Thymus (tissue), 11 donors: Measurements from ENCODE around the gene UGT2A2. TPM values are rescaled to one million over a fixed set of nuclear protein-coding genes. Genes with fewer than 3 reads are reported as not detected.

ENCODE experiments used
- DNase-seq, 9 donors: peaks; one replicate each; pipeline ENCODE4 v3.0.0-alpha.2; 2013; ENCODE audit warnings: low spot score in 9 of 9, low read depth in 6 of 9, missing footprints in 1 of 9
- H3K27ac ChIP-seq, 2 donors: one replicate each; pipeline ENCODE4 v1.5.1; 2013; ENCODE audit warnings: control low read depth in 1 of 2, low read depth in 1 of 2, low read length in 1 of 2, mild to moderate bottlenecking in 1 of 2, moderate library complexity in 1 of 2
- H3K27me3 ChIP-seq, 2 donors: one replicate each; pipeline ENCODE4 v1.5.1; 2013; ENCODE audit warnings: low read length in 1 of 2; ENCODE audit not compliant: control insufficient read depth in 2 of 2, insufficient read depth in 1 of 2
- H3K36me3 ChIP-seq, 2 donors: one replicate each; pipeline ENCODE4 v1.5.1; 2013; ENCODE audit warnings: low read length in 1 of 2, mild to moderate bottlenecking in 1 of 2, moderate library complexity in 1 of 2; ENCODE audit not compliant: control insufficient read depth in 2 of 2, insufficient read depth in 2 of 2
- H3K4me1 ChIP-seq, 2 donors: one replicate each; pipeline ENCODE4 v1.5.1; 2013; ENCODE audit warnings: low read length in 2 of 2; ENCODE audit not compliant: control insufficient read depth in 2 of 2, insufficient read depth in 2 of 2
- H3K4me3 ChIP-seq, 2 donors: one replicate each; pipeline ENCODE4 v1.5.1; 2013; ENCODE audit warnings: low read length in 2 of 2, control low read depth in 1 of 2, mild to moderate bottlenecking in 1 of 2
- H3K9me3 ChIP-seq, 2 donors: one replicate each; pipeline ENCODE4 v1.5.1; 2013; ENCODE audit warnings: low read length in 1 of 2, mild to moderate bottlenecking in 1 of 2; ENCODE audit not compliant: control insufficient read depth in 2 of 2, insufficient read depth in 1 of 2
- WGBS: extraction: QIAGEN DNeasy Blood & Tissue Kit; methylation state at CpG from one replicate; pipeline ENCODE4 v1.1.7; 2013; 5-methylcytosine and 5-hydroxymethylcytosine counted together
- polyA plus RNA-seq: library from polyadenylated mRNA; stranded (reverse); fragments of 200-250 nt; gene quantifications from one replicate; pipeline ENCODE4 v1.2.3, GENCODE V29; 2013
- total RNA-seq: library from RNA; stranded (reverse); fragments of 120-200 nt; gene quantifications from one replicate; pipeline ENCODE4 v1.2.4, GENCODE V29; 2013
- donor health status: healthy.

The UGT2A2 gene
- total and polyA plus RNA-seq, 2 donors: not detected

- no peaks in the 10 kb centered on the region for H3K27me3 ChIP-seq
- H3K36me3 ChIP-seq: no peaks in the 10 kb centered on the region
- no peak for DNase-seq
- no peak overlapping the region for H3K27ac ChIP-seq
- no peaks in the 10 kb centered on the region for H3K9me3 ChIP-seq
- no peak overlapping the region for H3K4me3 ChIP-seq
- 91% methylated on average over 1 of the region's 1 CpG for WGBS
- no peaks in the 10 kb centered on the region for H3K4me1 ChIP-seq
Measured at GRCh38 chr4:69589884-69590283, 49.6 kb downstream of the UGT2A2 start.

- H3K27ac ChIP-seq: no peak overlapping the region
- no peaks in the 10 kb centered on the region for H3K4me1 ChIP-seq
- no peaks in the 10 kb centered on the region for H3K9me3 ChIP-seq
- H3K4me3 ChIP-seq: no peak overlapping the region
- H3K36me3 ChIP-seq: no peaks in the 10 kb centered on the region
- WGBS: 86% methylated on average over 5 of the region's 5 CpGs
- no peaks in the 10 kb centered on the region for H3K27me3 ChIP-seq
- no peak for DNase-seq
Measured at GRCh38 chr4:69584135-69584534, 55.3 kb downstream of the UGT2A2 start.

- H3K36me3 ChIP-seq: no peaks in the 10 kb centered on the region
- no peak overlapping the region for H3K27ac ChIP-seq
- H3K9me3 ChIP-seq: no peaks in the 10 kb centered on the region
- WGBS: 86% methylated on average over 2 of the region's 2 CpGs
- DNase-seq: no peak
- no peak overlapping the region for H3K4me3 ChIP-seq
- H3K27me3 ChIP-seq: no peaks in the 10 kb centered on the region
- no peaks in the 10 kb centered on the region for H3K4me1 ChIP-seq
Measured at GRCh38 chr4:69583543-69583942, 55.9 kb downstream of the UGT2A2 start.

GRCh38 chr4:69577245-69577644, 62.2 kb downstream of the UGT2A2 start:
- H3K36me3 ChIP-seq: no peaks in the 10 kb centered on the region
- no peak for DNase-seq
- H3K27me3 ChIP-seq: no peaks in the 10 kb centered on the region
- 96% methylated on average over 1 of the region's 1 CpG for WGBS
- H3K27ac ChIP-seq: no peak overlapping the region
- peaks cover 0 to 3% of the 10 kb centered on the region in 2 donors for H3K9me3 ChIP-seq
- H3K4me3 ChIP-seq: no peak overlapping the region
- H3K4me1 ChIP-seq: no peaks in the 10 kb centered on the region

- no peak for DNase-seq
- H3K4me1 ChIP-seq: no peaks in the 10 kb centered on the region
- no peaks in the 10 kb centered on the region for H3K36me3 ChIP-seq
- peaks cover 0 to 3% of the 10 kb centered on the region in 2 donors for H3K9me3 ChIP-seq
- H3K27me3 ChIP-seq: no peaks in the 10 kb centered on the region
- H3K4me3 ChIP-seq: no peak overlapping the region
- 98% methylated on average over 24 of the region's 24 CpGs for WGBS
- no peak overlapping the region for H3K27ac ChIP-seq
Measured at GRCh38 chr4:69576251-69576877, 63.1 kb downstream of the UGT2A2 start.

GRCh38 chr4:69568787-69569186, 70.7 kb downstream of the UGT2A2 start:
- Histone ChIP-seq H3K9me3 (no peaks in the 10 kb centered on the region), H3K4me1 (no peaks in the 10 kb centered on the region), H3K36me3 (no peaks in the 10 kb centered on the region), H3K4me3 (no peak overlapping the region), H3K27ac (no peak overlapping the region), H3K27me3 (no peaks in the 10 kb centered on the region)
- no peak for DNase-seq
- WGBS: 95% methylated on average over 1 of the region's 1 CpG

- H3K27ac ChIP-seq: no peak overlapping the region
- no peaks in the 10 kb centered on the region for H3K9me3 ChIP-seq
- H3K4me3 ChIP-seq: no peak overlapping the region
- H3K4me1 ChIP-seq: no peaks in the 10 kb centered on the region
- WGBS: 47% methylated on average over 2 of the region's 2 CpGs
- no peaks in the 10 kb centered on the region for H3K27me3 ChIP-seq
- no peaks in the 10 kb centered on the region for H3K36me3 ChIP-seq
- DNase-seq: no peak
Measured at GRCh38 chr4:69563424-69563823, 76.0 kb downstream of the UGT2A2 start.

GRCh38 chr4:69549651-69550050, 89.8 kb downstream of the UGT2A2 start:
- Histone ChIP-seq H3K9me3 (no peaks in the 10 kb centered on the region), H3K27ac (no peak overlapping the region), H3K27me3 (no peaks in the 10 kb centered on the region), H3K36me3 (no peaks in the 10 kb centered on the region), H3K4me3 (no peak overlapping the region), H3K4me1 (no peaks in the 10 kb centered on the region)
- DNase-seq: no peak
- 85% methylated on average over 2 of the region's 2 CpGs for WGBS

GRCh38 chr4:69546134-69546765, 93.2 kb downstream of the UGT2A2 start:
- 74% methylated on average over 6 of the region's 6 CpGs for WGBS
- no peaks in the 10 kb centered on the region for H3K9me3 ChIP-seq
- no peaks in the 10 kb centered on the region for H3K4me1 ChIP-seq
- H3K36me3 ChIP-seq: no peaks in the 10 kb centered on the region
- H3K4me3 ChIP-seq: no peak overlapping the region
- DNase-seq: no peak
- H3K27ac ChIP-seq: no peak overlapping the region
- H3K27me3 ChIP-seq: no peaks in the 10 kb centered on the region
